WTC11 (cell line): ENCODE measurements around the gene LRRC8D.

ENCODE experiments used
- ESRRA ChIP-seq: sonication (generic); formaldehyde crosslinking; IDR thresholded peaks from 2 replicates; pipeline ENCODE4 v1.8.1; 2022; ENCODE audit warnings: mild to moderate bottlenecking, missing genetic modification reagents, borderline replicate concordance
- ZNF423 ChIP-seq: fragments of 250-450 bp; sonication (Bioruptor Pico); IDR thresholded peaks from 2 replicates; pipeline ENCODE4 v2.1.2; 2022; ENCODE audit warnings: mild to moderate bottlenecking, moderate library complexity
- TF ChIP-seq, protein P1 (sequence below): sonication (generic); formaldehyde crosslinking; IDR thresholded peaks from 2 replicates; pipeline ENCODE4 v1.8.0; 2022; ENCODE audit warnings: mild to moderate bottlenecking, missing genetic modification reagents
- TF ChIP-seq, protein P2 (sequence below): sonication (generic); formaldehyde crosslinking; IDR thresholded peaks from 2 replicates; pipeline ENCODE4 v1.8.1; 2022; ENCODE audit warnings: missing genetic modification reagents, borderline replicate concordance

DNA sequence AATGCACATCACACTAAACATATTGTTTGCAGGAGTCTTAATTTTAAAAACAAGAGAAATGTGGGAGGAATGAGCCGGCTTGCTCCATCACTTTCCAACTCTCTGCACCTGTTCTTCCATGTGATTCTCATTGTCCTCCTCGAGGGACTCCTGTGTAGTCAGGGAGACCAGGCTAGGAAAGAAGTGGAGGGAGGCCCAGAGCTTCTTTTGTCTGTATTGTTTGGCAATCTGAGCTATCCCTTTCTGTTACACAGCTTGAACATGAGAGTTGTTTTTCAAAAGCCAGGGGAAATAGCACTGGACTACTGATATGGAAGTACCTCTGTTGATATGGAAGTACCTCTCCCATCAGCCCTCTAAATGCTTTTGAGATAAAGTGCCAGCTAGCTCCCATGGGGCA, 18.8 kb upstream of the LRRC8D start:
- TF ChIP-seq ESRRA (no peak), ZNF423 (CRISPR knock-in tag) (no peak)
- TF ChIP-seq, protein P1, sequence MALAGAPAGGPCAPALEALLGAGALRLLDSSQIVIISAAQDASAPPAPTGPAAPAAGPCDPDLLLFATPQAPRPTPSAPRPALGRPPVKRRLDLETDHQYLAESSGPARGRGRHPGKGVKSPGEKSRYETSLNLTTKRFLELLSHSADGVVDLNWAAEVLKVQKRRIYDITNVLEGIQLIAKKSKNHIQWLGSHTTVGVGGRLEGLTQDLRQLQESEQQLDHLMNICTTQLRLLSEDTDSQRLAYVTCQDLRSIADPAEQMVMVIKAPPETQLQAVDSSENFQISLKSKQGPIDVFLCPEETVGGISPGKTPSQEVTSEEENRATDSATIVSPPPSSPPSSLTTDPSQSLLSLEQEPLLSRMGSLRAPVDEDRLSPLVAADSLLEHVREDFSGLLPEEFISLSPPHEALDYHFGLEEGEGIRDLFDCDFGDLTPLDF: no peak
- TF ChIP-seq, protein P2, sequence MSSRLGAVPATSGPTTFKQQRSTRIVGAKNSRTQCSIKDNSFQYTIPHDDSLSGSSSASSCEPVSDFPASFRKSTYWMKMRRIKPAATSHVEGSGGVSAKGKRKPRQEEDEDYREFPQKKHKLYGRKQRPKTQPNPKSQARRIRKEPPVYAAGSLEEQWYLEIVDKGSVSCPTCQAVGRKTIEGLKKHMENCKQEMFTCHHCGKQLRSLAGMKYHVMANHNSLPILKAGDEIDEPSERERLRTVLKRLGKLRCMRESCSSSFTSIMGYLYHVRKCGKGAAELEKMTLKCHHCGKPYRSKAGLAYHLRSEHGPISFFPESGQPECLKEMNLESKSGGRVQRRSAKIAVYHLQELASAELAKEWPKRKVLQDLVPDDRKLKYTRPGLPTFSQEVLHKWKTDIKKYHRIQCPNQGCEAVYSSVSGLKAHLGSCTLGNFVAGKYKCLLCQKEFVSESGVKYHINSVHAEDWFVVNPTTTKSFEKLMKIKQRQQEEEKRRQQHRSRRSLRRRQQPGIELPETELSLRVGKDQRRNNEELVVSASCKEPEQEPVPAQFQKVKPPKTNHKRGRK: no peak
